HepG2 (cell line): ENCODE measurements around the gene WDR81. TPM values are rescaled to one million over a fixed set of nuclear protein-coding genes. Genes with fewer than 3 reads are reported as not detected.

Experiments used
- ATAC-seq: fragments of 200-7000 bp; cut with Tn5 transposase; 3 replicates; pipeline ENCODE4 v1.9.1; 2020; ENCODE audit warnings: mild to moderate bottlenecking, moderate library complexity
- BruUV-seq: library from RNA; stranded (reverse); fragments of 400-500 nt; replicated peaks from 2 replicates; lab custom pipeline; 2021; lab: Mats Ljungman, UMichigan
- CTCF ChIA-PET: fragments of 300-600 bp; formaldehyde crosslinking; extraction: SDS; loops from one replicate; lab custom pipeline; 2021; ENCODE audit warnings: low total read pairs, inconsistent platforms, low intra/inter-chr PET ratio; lab: Yijun Ruan, JAX
- POLR2A ChIA-PET: fragments of 350-600 bp; sonication (Branson Sonifier 250); formaldehyde crosslinking; loops from one replicate; lab custom pipeline; 2020; ENCODE audit warnings: antibody characterized with exemption, inconsistent platforms; lab: Yijun Ruan, JAX
- DNase-seq: peaks from one replicate; pipeline ENCODE4 v3.0.0-alpha.2; 2015; ENCODE audit warnings: low spot score
- FAIRE-seq: peaks from 3 replicates; lab custom pipeline; 2011; peaks lifted over from hg19 to GRCh38; lab: Jason Lieb, UNC
- H2AFZ ChIP-seq: one replicate; pipeline ENCODE4 v1.6.1; 2011; ENCODE audit warnings: low read length, inconsistent platforms
- H3K27ac ChIP-seq: fragments of 300-600 bp; 3 replicates; pipeline ENCODE4 v1.8.0; 2011; ENCODE audit warnings: mixed run types, mild to moderate bottlenecking, mixed read lengths, low read length, inconsistent platforms; ENCODE audit not compliant: insufficient read depth; ENCODE audit errors: extremely low read length
- H3K27me3 ChIP-seq, 2 experiments: fragments of 200-600 bp in 1 of 2; 2 replicates in 1 of 2; 3 replicates in 1 of 2; pipeline versions ENCODE4 v1.6.0 to v1.8.0; 2011; ENCODE audit warnings: low read length in 2 of 2, mild to moderate bottlenecking in 2 of 2, moderate library complexity in 2 of 2, inconsistent platforms in 1 of 2; ENCODE audit not compliant: insufficient read depth in 2 of 2, control insufficient read depth in 1 of 2
- H3K36me3 ChIP-seq, 2 experiments: fragments of 200-600 bp in 1 of 2; replicated peaks in 1 of 2; 2 replicates in 1 of 2; 3 replicates in 1 of 2; pipeline versions ENCODE4 v1.5.1 to v1.8.0; 2011; ENCODE audit warnings: low read length in 2 of 2, inconsistent platforms in 1 of 2; ENCODE audit not compliant: insufficient read depth in 2 of 2, control insufficient read depth in 1 of 2
- H3K4me1 ChIP-seq: 2 replicates; pipeline ENCODE4 v1.5.1; 2012; ENCODE audit warnings: low read length, inconsistent platforms; ENCODE audit not compliant: insufficient read depth
- H3K4me2 ChIP-seq: 2 replicates; pipeline ENCODE4 v1.6.0; 2011; ENCODE audit warnings: low read depth, low read length, inconsistent platforms
- H3K4me3 ChIP-seq, 3 experiments: fragments of 200-600 bp in 1 of 3; sonication (generic), shearing (Covaris generic) in 1 of 3; replicated peaks in 1 of 3; 2 replicates each; pipeline ENCODE4 v1.5.1; 2011 to 2016; ENCODE audit warnings: low read length in 3 of 3, inconsistent platforms in 2 of 3, low read depth in 2 of 3, mild to moderate bottlenecking in 2 of 3, control low read depth in 1 of 3, mixed read lengths in 1 of 3; ENCODE audit not compliant: insufficient read depth in 1 of 3
- H3K79me2 ChIP-seq: one replicate; pipeline ENCODE4 v1.6.1; 2011; ENCODE audit warnings: low read length, inconsistent platforms; ENCODE audit not compliant: insufficient read depth
- H3K9ac ChIP-seq: 2 replicates; pipeline ENCODE4 v1.6.0; 2011; ENCODE audit warnings: mild to moderate bottlenecking, low read depth, low read length, inconsistent platforms; ENCODE audit not compliant: insufficient read depth
- H3K9me3 ChIP-seq: 2 replicates; pipeline ENCODE4 v1.5.1; 2012; ENCODE audit warnings: mild to moderate bottlenecking, low read length
- H4K20me1 ChIP-seq: 2 replicates; pipeline ENCODE4 v1.6.0; 2011; ENCODE audit warnings: inconsistent platforms, mild to moderate bottlenecking, low read length, moderate library complexity; ENCODE audit not compliant: insufficient read depth
- AGO1 ChIP-seq: fragments of 200-400 bp; formaldehyde crosslinking; IDR thresholded peaks from 2 replicates; pipeline ENCODE4 v1.6.1; 2017; ENCODE audit warnings: mild to moderate bottlenecking, low read depth, low read length, moderate library complexity; ENCODE audit not compliant: poor library complexity, severe bottlenecking
- ELK4 ChIP-seq: sonication (generic); formaldehyde crosslinking; IDR thresholded peaks from 2 replicates; pipeline ENCODE4 v1.9.0; 2021; ENCODE audit warnings: missing genetic modification reagents, borderline replicate concordance
- HMGXB3 ChIP-seq: sonication (generic); formaldehyde crosslinking; IDR thresholded peaks from 2 replicates; pipeline ENCODE4 v1.4.0; 2020; ENCODE audit warnings: missing genetic modification reagents, borderline replicate concordance
- HNRNPH1 ChIP-seq: fragments of 200-400 bp; formaldehyde crosslinking; optimal IDR thresholded peaks from 2 replicates; pipeline ENCODE3; 2017; ENCODE audit warnings: mild to moderate bottlenecking, low read depth, low read length
- KDM6A ChIP-seq: IDR thresholded peaks from 2 replicates; pipeline ENCODE4 v1.6.1; 2016; ENCODE audit warnings: low read depth
- MED8 ChIP-seq: sonication (generic); formaldehyde crosslinking; IDR thresholded peaks from 2 replicates; pipeline ENCODE4 v1.8.1; 2023; ENCODE audit warnings: mild to moderate bottlenecking, missing genetic modification reagents; ENCODE audit not compliant: insufficient replicate concordance
- NAIF1 ChIP-seq: sonication (generic); formaldehyde crosslinking; IDR thresholded peaks from 2 replicates; pipeline ENCODE4 v1.5.0; 2020; ENCODE audit warnings: mild to moderate bottlenecking, missing genetic modification reagents, borderline replicate concordance
- NCOA1 ChIP-seq: sonication (generic); formaldehyde crosslinking; IDR thresholded peaks from 2 replicates; pipeline ENCODE4 v1.9.0; 2021; ENCODE audit warnings: missing genetic modification reagents
- RXRB ChIP-seq: IDR thresholded peaks from 2 replicates; pipeline ENCODE4 v1.6.1; 2016; ENCODE audit warnings: borderline replicate concordance, missing genetic modification reagents, missing compliant biosample characterization
- ZHX2 ChIP-seq, 2 experiments: sonication (generic) in 1 of 2; formaldehyde crosslinking in 1 of 2; IDR thresholded peaks; 2 replicates each; pipeline versions ENCODE4 v1.6.1 to v1.9.0; 2014 to 2022; ENCODE audit warnings: antibody characterized with exemption in 1 of 2, borderline replicate concordance in 1 of 2, inconsistent platforms in 1 of 2, low read depth in 1 of 2, missing genetic modification reagents in 1 of 2
- ZNF12 ChIP-seq: sonication (generic); formaldehyde crosslinking; IDR thresholded peaks from 2 replicates; pipeline ENCODE4 v1.5.0; 2020; ENCODE audit warnings: missing genetic modification reagents
- ZNF501 ChIP-seq: sonication (generic); formaldehyde crosslinking; IDR thresholded peaks from 2 replicates; pipeline ENCODE4 v1.5.1; 2020; ENCODE audit warnings: mild to moderate bottlenecking, moderate library complexity, missing genetic modification reagents
- ZSCAN9 ChIP-seq: IDR thresholded peaks from 2 replicates; pipeline ENCODE4 v1.6.1; 2016; ENCODE audit warnings: borderline replicate concordance
- WGBS: methylation state at CpG from one replicate; pipeline ENCODE4 v1.1.6; 2017; ENCODE audit warnings: low lambda C conversion rate; 5-methylcytosine and 5-hydroxymethylcytosine counted together
- in situ Hi-C: cut with HindIII; loops from 2 replicates; pipeline ENCODE4 v1.10.0; 2017; ENCODE audit warnings: low pct_unique_long_range_greater_than_20kb; ENCODE audit not compliant: extremely low pct_ligation_motif_present
- intact Hi-C: fragments of 100-400 bp; cut with micrococcal nuclease; formaldehyde crosslinking; loops from one replicate; pipeline ENCODE4 v1.10.0; 2022; ENCODE audit not compliant: unreplicated experiment
- polyA plus RNA-seq, 8 experiments: library from polyadenylated mRNA; depleted of rRNA in 3 of 8; stranded (reverse) in 7 of 8; unstranded in 1 of 8; fragments of >200 nt; fragmentation: Illumina TruSeq in 4 of 8; extraction: Trizol in 4 of 8; gene quantifications; 2 replicates each; pipeline versions ENCODE4 v1.2.1 to v1.2.3, GENCODE V29; 2011 to 2016; ENCODE audit warnings: low read depth in 4 of 8, missing spikeins in 1 of 8, mixed read lengths in 1 of 8; ENCODE audit not compliant: insufficient read depth in 1 of 8
- total RNA-seq, 5 experiments: library from RNA; depleted of rRNA; stranded (reverse); fragments of >200 nt; fragmentation: Illumina TruSeq; extraction: Trizol; gene quantifications; 2 replicates each; pipeline ENCODE4 v1.2.3, GENCODE V29; 2016; ENCODE audit warnings: low read depth in 1 of 5

Gene WDR81
- total and polyA plus RNA-seq, 2 of the 13 experiments (the other 11 are each of a cell fraction or from before 2014, with no cell fraction given): 9.1 to 16.7 TPM

GRCh38 chr17:1712271-1712670 is 12.2 kb upstream of the WDR81 start:
- ATAC-seq (no peak), FAIRE-seq (no peak), DNase-seq (no peak)
- peaks cover 10% of the 10 kb centered on the region for H4K20me1 ChIP-seq
- H3K9ac ChIP-seq: no peak overlapping the region
- no peak overlapping the region for H3K4me3 ChIP-seq
- CTCF ChIA-PET: no interaction called here
- peaks cover 6 to 19% of the 10 kb centered on the region in 2 experiments for H3K36me3 ChIP-seq
- no peaks in the 10 kb centered on the region; a peak in 1 of 5 replicates for H3K27me3 ChIP-seq
- H3K79me2 ChIP-seq: peaks cover 9% of the 10 kb centered on the region
- no peak overlapping the region for H3K27ac ChIP-seq
- BruUV-seq: no TSS peak
- H2AFZ ChIP-seq: no peak overlapping the region
- WGBS: 93% methylated on average over 8 of the region's 8 CpGs
- intact Hi-C loops: loop anchor here (10.0 kb wide), 1 partner anchor 153 kb away; no protein-coding TSS in a partner anchor
- no peak overlapping the region for H3K4me2 ChIP-seq
- POLR2A ChIA-PET: interaction anchor here (1.0 to 3.2 kb wide), 2 partner anchors 24 to 28 kb away, joined by 5 to 13 read pairs; partner anchors contain the start of gene PRPF8
- H3K4me1 ChIP-seq: peaks cover 31% of the 10 kb centered on the region
- in situ Hi-C loops: loop anchor here (25.0 kb wide), 1 partner anchor 325 kb away; the partner anchor contains the start of genes DPH1, OVCA2 and RTN4RL1
- H3K9me3 ChIP-seq: no peaks in the 10 kb centered on the region
- TF ChIP-seq AGO1 (no peak), KDM6A (CRISPR knock-in tag) (no peak), ELK4 (CRISPR knock-in tag) (no peak), ZHX2 (IDR thresholded peaks at IDR 0.05; ENCODE audit: low read depth) (no peak), ZHX2 (CRISPR knock-in tag; IDR thresholded peaks at IDR 0.05; ENCODE audit: borderline replicate concordance) (no peak), MED8 (no peak), ZNF501 (no peak), ZSCAN9 (no peak), RXRB (CRISPR knock-in tag) (no peak), ZNF12 (CRISPR knock-in tag) (no peak), HMGXB3 (CRISPR knock-in tag) (no peak), HNRNPH1 (no peak), NAIF1 (CRISPR knock-in tag) (no peak), NCOA1 (CRISPR knock-in tag) (no peak)
